Endothelial cell (in vitro differentiated cells): Measurements from ENCODE around the gene CPLX3. TPM values are rescaled to one million over a fixed set of nuclear protein-coding genes. Genes with fewer than 3 reads are reported as not detected.

Experiments used
- DNase-seq: peaks from one replicate; pipeline ENCODE4 v3.0.0; 2021; ENCODE audit warnings: low spot score
- H3K27ac Mint-ChIP-seq: one replicate; pipeline ENCODE4 v1.8.0; 2021; ENCODE audit warnings: mixed read lengths, inconsistent platforms; ENCODE audit not compliant: unreplicated experiment
- H3K27me3 Mint-ChIP-seq: one replicate; pipeline ENCODE4 v1.8.0; 2021; ENCODE audit warnings: mild to moderate bottlenecking, moderate library complexity, mixed read lengths, inconsistent platforms; ENCODE audit not compliant: unreplicated experiment
- H3K36me3 Mint-ChIP-seq: one replicate; pipeline ENCODE4 v1.8.0; 2021; ENCODE audit warnings: mild to moderate bottlenecking, low read depth, mixed read lengths, inconsistent platforms; ENCODE audit not compliant: unreplicated experiment
- H3K4me1 Mint-ChIP-seq: one replicate; pipeline ENCODE4 v1.8.0; 2021; ENCODE audit warnings: mild to moderate bottlenecking, mixed read lengths, inconsistent platforms; ENCODE audit not compliant: unreplicated experiment
- H3K4me3 Mint-ChIP-seq: one replicate; pipeline ENCODE4 v1.8.0; 2021; ENCODE audit warnings: mild to moderate bottlenecking, mixed read lengths, inconsistent platforms; ENCODE audit not compliant: unreplicated experiment
- H3K9me3 Mint-ChIP-seq: one replicate; pipeline ENCODE4 v1.8.0; 2021; ENCODE audit warnings: mixed read lengths, inconsistent platforms; ENCODE audit not compliant: unreplicated experiment
- CTCF ChIP-seq: fragments of 200-600 bp; sonication (generic); IDR thresholded peaks from one replicate; pipeline ENCODE4 v1.5.0; 2021; ENCODE audit warnings: antibody characterized with exemption; ENCODE audit not compliant: unreplicated experiment
- total RNA-seq: library from RNA; stranded (reverse); fragmentation: NEBNext Ultra II Directional; extraction: Animal tissue kit (Norgen Biotek cat#: 25700); gene quantifications from one replicate; pipeline ENCODE4 v1.2.1, GENCODE V29; 2021; ENCODE audit not compliant: unreplicated experiment

CPLX3 gene
- total RNA-seq, 1 donor from 2014 or later = not detected

GRCh38 chr15:74843891-74844299 lies 17.5 kb downstream of the CPLX3 start:
- DNase-seq = no peak
- no peak for TF ChIP-seq CTCF
- H3K36me3 Mint-ChIP-seq = peaks cover 26% of the 10 kb centered on the region
- H3K4me3 Mint-ChIP-seq = no peak overlapping the region
- H3K27ac Mint-ChIP-seq = no peak overlapping the region
- H3K4me1 Mint-ChIP-seq = peaks cover 2% of the 10 kb centered on the region
- H3K9me3 Mint-ChIP-seq = no peaks in the 10 kb centered on the region
- peaks cover 2% of the 10 kb centered on the region for H3K27me3 Mint-ChIP-seq

DNA sequence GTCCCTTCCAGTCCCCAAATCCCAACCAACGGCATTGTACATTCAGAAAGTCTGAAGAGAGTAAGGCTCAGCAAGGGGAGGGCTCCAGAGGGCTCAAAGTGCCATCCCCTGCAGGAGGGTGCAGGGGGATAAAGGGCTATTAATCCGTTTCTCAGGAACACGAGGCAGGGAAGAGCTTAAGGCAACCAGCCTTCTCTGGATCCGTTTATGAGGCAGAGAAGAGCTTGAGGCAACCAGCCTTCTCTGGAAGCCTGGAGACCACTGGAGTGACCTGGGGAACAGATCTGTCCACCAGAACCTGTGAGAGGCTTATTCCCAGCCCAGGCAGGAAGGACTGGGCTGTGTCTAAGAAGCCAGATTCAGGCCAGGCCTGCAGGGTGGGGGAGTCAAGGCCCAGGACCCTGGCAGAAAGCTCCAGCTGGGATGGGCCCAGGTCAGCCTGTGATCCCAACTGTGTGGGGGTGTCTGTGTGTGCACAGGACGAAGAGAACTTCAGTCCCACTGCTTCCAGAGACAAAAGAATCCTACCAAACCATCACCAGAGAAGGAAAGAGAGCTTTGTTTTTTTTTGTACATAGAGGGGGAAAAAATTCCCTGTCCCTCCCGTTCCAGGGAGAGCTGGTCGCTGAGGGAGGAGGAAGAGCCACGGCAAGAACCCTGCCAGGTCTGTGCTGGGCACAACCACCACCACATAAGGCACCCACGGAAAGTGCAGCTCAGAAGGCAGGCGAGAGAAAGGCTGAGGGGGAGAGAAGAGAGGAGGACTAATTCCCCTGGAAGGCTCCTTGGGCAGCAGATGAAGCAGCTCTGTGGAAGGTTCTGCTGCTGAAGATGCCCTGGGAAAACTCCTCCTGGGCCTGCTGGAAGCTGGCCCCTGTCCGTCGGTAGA lies 18.1 kb downstream of the CPLX3 start:
- H3K9me3 Mint-ChIP-seq = no peaks in the 10 kb centered on the region
- TF ChIP-seq CTCF = no peak
- DNase-seq = no peak
- H3K4me1 Mint-ChIP-seq = peaks cover 2% of the 10 kb centered on the region
- no peak overlapping the region for H3K27ac Mint-ChIP-seq
- peaks cover 27% of the 10 kb centered on the region for H3K36me3 Mint-ChIP-seq
- peaks cover 2% of the 10 kb centered on the region for H3K27me3 Mint-ChIP-seq
- H3K4me3 Mint-ChIP-seq = peak overlapping the region; percentile 48

DNA sequence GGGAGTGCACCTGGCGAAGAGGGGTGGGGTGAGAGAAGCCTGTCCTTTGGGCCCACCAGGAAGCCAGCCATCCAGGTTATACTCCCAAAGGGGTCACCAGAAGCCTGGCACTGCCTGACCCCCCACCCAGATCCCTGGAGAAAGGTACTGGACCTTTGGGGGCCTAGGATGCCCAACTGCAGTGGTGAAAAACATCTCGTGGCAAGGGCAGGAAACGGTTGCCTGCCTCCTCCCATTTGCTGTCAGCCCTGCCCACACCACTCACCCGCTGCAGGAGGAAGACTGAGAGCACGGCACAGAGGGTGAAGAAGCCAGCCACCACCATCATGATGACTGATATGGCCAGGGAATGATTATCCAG lies 18.8 kb downstream of the CPLX3 start:
- no peaks in the 10 kb centered on the region for H3K9me3 Mint-ChIP-seq
- no peak overlapping the region for H3K27ac Mint-ChIP-seq
- peaks cover 2% of the 10 kb centered on the region for H3K27me3 Mint-ChIP-seq
- DNase-seq = no peak
- peaks cover 31% of the 10 kb centered on the region for H3K36me3 Mint-ChIP-seq
- H3K4me1 Mint-ChIP-seq = peaks cover 2% of the 10 kb centered on the region
- no peak for TF ChIP-seq CTCF
- H3K4me3 Mint-ChIP-seq = no peak overlapping the region

GRCh38 chr15:74845581-74845980 lies 19.2 kb downstream of the CPLX3 start:
- DNase-seq = no peak
- no peaks in the 10 kb centered on the region for H3K9me3 Mint-ChIP-seq
- peaks cover 2% of the 10 kb centered on the region for H3K27me3 Mint-ChIP-seq
- no peak for TF ChIP-seq CTCF
- peaks cover 31% of the 10 kb centered on the region for H3K36me3 Mint-ChIP-seq
- peaks cover 2% of the 10 kb centered on the region for H3K4me1 Mint-ChIP-seq
- H3K27ac Mint-ChIP-seq = no peak overlapping the region
- no peak overlapping the region for H3K4me3 Mint-ChIP-seq

DNA sequence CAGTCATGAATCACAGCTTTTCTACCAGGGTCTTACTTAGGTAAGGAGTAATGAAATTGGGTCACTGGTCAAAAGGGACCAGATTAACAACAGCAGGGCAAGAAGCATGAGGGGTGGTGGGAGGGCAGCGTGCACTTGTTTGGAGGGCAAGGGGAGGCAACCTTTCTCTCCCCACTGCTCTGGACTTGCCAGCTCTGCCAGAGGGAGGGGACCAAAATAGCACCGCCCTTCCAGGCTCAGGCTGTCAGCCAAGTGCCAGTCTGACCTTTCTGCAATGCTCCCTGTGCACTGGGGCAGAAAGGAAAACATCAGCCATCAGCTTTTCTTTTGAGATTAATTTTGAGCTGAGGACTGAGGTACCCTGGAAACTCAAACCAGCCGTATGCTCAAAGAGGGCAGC lies 21.0 kb downstream of the CPLX3 start:
- H3K27me3 Mint-ChIP-seq = peaks cover 2% of the 10 kb centered on the region
- no peak for DNase-seq
- H3K9me3 Mint-ChIP-seq = no peaks in the 10 kb centered on the region
- TF ChIP-seq CTCF = no peak
- peaks cover 40% of the 10 kb centered on the region for H3K36me3 Mint-ChIP-seq
- no peak overlapping the region for H3K27ac Mint-ChIP-seq
- peaks cover 2% of the 10 kb centered on the region for H3K4me1 Mint-ChIP-seq
- no peak overlapping the region for H3K4me3 Mint-ChIP-seq
